K562 (cell line): ENCODE data around the gene AZU1. TPM values are rescaled to one million over a fixed set of nuclear protein-coding genes. Genes with fewer than 3 reads are reported as not detected.

Source experiments
- ATAC-seq: fragments of 200-7000 bp; cut with Tn5 transposase; 3 replicates; pipeline ENCODE4 v1.9.1; 2020; ENCODE audit warnings: moderate library complexity
- BruUV-seq: library from RNA; stranded (reverse); fragments of 400-500 nt; replicated peaks from 2 replicates; lab custom pipeline; 2021; lab: Mats Ljungman, UMichigan
- CTCF ChIA-PET: fragments of 300-600 bp; formaldehyde crosslinking; extraction: SDS; loops from one replicate; lab custom pipeline; 2021; ENCODE audit warnings: low intra/inter-chr PET ratio; lab: Yijun Ruan, JAX
- POLR2A ChIA-PET: fragments of 300-600, 350-650 bp; sonication (Branson Sonifier 250); formaldehyde crosslinking; extraction: SDS; loops from one replicate; lab custom pipeline; 2021; ENCODE audit warnings: antibody characterized with exemption, inconsistent platforms; lab: Yijun Ruan, JAX
- DNase-seq, 4 experiments: peaks; one replicate each; pipeline versions ENCODE4 v3.0.0 to v3.0.0-alpha.2; 2011 to 2018; ENCODE audit warnings: low spot score in 3 of 4, mixed read lengths in 3 of 4; ENCODE audit errors: extremely low read depth in 1 of 4
- FAIRE-seq: peaks from 2 replicates; lab custom pipeline; 2011; peaks lifted over from hg19 to GRCh38; lab: Jason Lieb, UNC
- H2AFZ ChIP-seq: 2 replicates; pipeline ENCODE4 v1.6.0; 2011; ENCODE audit warnings: low read depth, low read length, control low read depth, inconsistent platforms
- H3K27ac ChIP-seq: fragments of 200-600 bp; 3 replicates; pipeline ENCODE4 v1.8.0; 2011; ENCODE audit warnings: low read depth, mild to moderate bottlenecking, control low read depth, inconsistent platforms, low read length, moderate library complexity, mixed read lengths; ENCODE audit errors: extremely low read depth
- H3K27me3 ChIP-seq, 2 experiments: fragments of 300-600 bp in 1 of 2; 2 replicates in 1 of 2; 3 replicates in 1 of 2; pipeline versions ENCODE4 v1.6.0 to v1.8.0; 2011; ENCODE audit warnings: inconsistent platforms in 2 of 2, low read length in 2 of 2, mild to moderate bottlenecking in 1 of 2, mixed read lengths in 1 of 2, moderate library complexity in 1 of 2; ENCODE audit not compliant: control insufficient read depth in 2 of 2, insufficient read depth in 2 of 2
- H3K36me3 ChIP-seq: fragments of 300-600 bp; 3 replicates; pipeline ENCODE4 v1.8.0; 2011; ENCODE audit warnings: mild to moderate bottlenecking, low read length, inconsistent platforms; ENCODE audit not compliant: control insufficient read depth, insufficient read depth
- H3K4me1 ChIP-seq, 2 experiments: fragments of 200-600 bp in 1 of 2; replicated peaks in 1 of 2; 2 replicates in 1 of 2; 3 replicates in 1 of 2; pipeline versions ENCODE4 v1.5.1 to v1.8.0; 2011; ENCODE audit warnings: inconsistent platforms in 2 of 2, low read length in 2 of 2, mild to moderate bottlenecking in 1 of 2, mixed read lengths in 1 of 2, moderate library complexity in 1 of 2; ENCODE audit not compliant: control insufficient read depth in 2 of 2, insufficient read depth in 2 of 2
- H3K4me2 ChIP-seq: 2 replicates; pipeline ENCODE4 v1.6.1; 2011; ENCODE audit warnings: low read length, control low read depth, inconsistent platforms, mixed read lengths; ENCODE audit not compliant: insufficient read depth
- H3K4me3 ChIP-seq: fragments of 200-600 bp; sonication (generic), shearing (Covaris generic); 2 replicates; pipeline ENCODE4 v1.5.1; 2016; ENCODE audit warnings: control low read depth, inconsistent platforms
- H3K79me2 ChIP-seq: fragments of 200-600 bp; 3 replicates; pipeline ENCODE4 v1.8.0; 2011; ENCODE audit warnings: low read length, inconsistent platforms; ENCODE audit not compliant: control insufficient read depth, insufficient read depth
- H3K9ac ChIP-seq, 2 experiments: 2 replicates each; pipeline versions ENCODE4 v1.6.0 to v1.6.1; 2011; ENCODE audit warnings: low read depth in 2 of 2, low read length in 2 of 2, control low read depth in 1 of 2, inconsistent platforms in 1 of 2, mild to moderate bottlenecking in 1 of 2, mixed read lengths in 1 of 2; ENCODE audit not compliant: insufficient read depth in 1 of 2
- H3K9me1 ChIP-seq: one replicate; pipeline ENCODE4 v1.6.0; 2011; ENCODE audit warnings: inconsistent platforms, mild to moderate bottlenecking, low read length, moderate library complexity; ENCODE audit not compliant: control insufficient read depth, insufficient read depth
- H3K9me3 ChIP-seq: replicated peaks from 2 replicates; pipeline ENCODE4 v1.5.1; 2011; ENCODE audit warnings: low read depth, low read length, inconsistent platforms; ENCODE audit not compliant: control insufficient read depth, insufficient read depth
- H4K20me1 ChIP-seq: replicated peaks from 2 replicates; pipeline ENCODE4 v1.6.1; 2011; ENCODE audit warnings: low read length, inconsistent platforms, mixed read lengths; ENCODE audit not compliant: control insufficient read depth, insufficient read depth
- DPF2 ChIP-seq: fragments of 450-650 bp; IDR thresholded peaks from 2 replicates; pipeline ENCODE4 v1.6.1; 2016
- FUS ChIP-seq: fragments of 200-400 bp; formaldehyde crosslinking; optimal IDR thresholded peaks from 2 replicates; pipeline ENCODE3; 2017; ENCODE audit warnings: low read depth, low read length
- MAFF ChIP-seq: IDR thresholded peaks from 2 replicates; pipeline ENCODE4 v1.6.1; 2012; ENCODE audit warnings: low read length, improper control_type of control experiment
- MCM3 ChIP-seq: fragments of 450-650 bp; IDR thresholded peaks from 2 replicates; pipeline ENCODE4 v1.6.1; 2016
- MEIS2 ChIP-seq: fragments of 450-650 bp; IDR thresholded peaks from 2 replicates; pipeline ENCODE4 v1.6.1; 2014; ENCODE audit warnings: mild to moderate bottlenecking; ENCODE audit not compliant: partially characterized antibody
- NR3C1 ChIP-seq: sonication (generic); formaldehyde crosslinking; IDR thresholded peaks from 2 replicates; pipeline ENCODE4 v1.8.1; 2022; ENCODE audit warnings: missing genetic modification reagents
- ZNF217 ChIP-seq: sonication (generic); formaldehyde crosslinking; IDR thresholded peaks from 2 replicates; pipeline ENCODE4 v1.8.0; 2022; ENCODE audit warnings: mild to moderate bottlenecking, missing genetic modification reagents
- ZNF253 ChIP-seq: fragments of 250-450 bp; sonication (Bioruptor Pico); conservative IDR thresholded peaks from 2 replicates; pipeline ENCODE4 v1.6.1; 2021; ENCODE audit warnings: mild to moderate bottlenecking
- ZNF324 ChIP-seq: fragments of 250-450 bp; sonication (Bioruptor Pico); IDR thresholded peaks from 2 replicates; pipeline ENCODE4 v1.4.0; 2020; ENCODE audit warnings: mild to moderate bottlenecking
- ZSCAN32 ChIP-seq: fragments of 450-650 bp; formaldehyde crosslinking; IDR thresholded peaks from 2 replicates; pipeline ENCODE4 v1.4.0; 2020; ENCODE audit warnings: mild to moderate bottlenecking, moderate library complexity
- WGBS: fragments of 100-300 bp; shearing (Covaris generic); methylation state at CpG from one replicate; pipeline ENCODE4 v1.1.6; 2016; ENCODE audit warnings: low coverage, mixed read lengths; ENCODE audit not compliant: insufficient coverage; ENCODE audit errors: missing lambda C conversion rate; 5-methylcytosine and 5-hydroxymethylcytosine counted together
- in situ Hi-C: fragments of 300-500 bp; cut with MboI; formaldehyde crosslinking; loops from 4 replicates; pipeline ENCODE4 v1.15.0; 2018; ENCODE audit warnings: inconsistent platforms, mixed read lengths
- intact Hi-C: fragments of 100-400 bp; cut with micrococcal nuclease; formaldehyde crosslinking; loops from 2 replicates; pipeline ENCODE4 v1.14.2; 2022
- polyA plus RNA-seq, 8 experiments: library from polyadenylated mRNA; depleted of rRNA in 4 of 8; stranded (reverse) in 5 of 8; unstranded in 3 of 8; fragments of >200 nt; fragmentation: Nextera tagmentation in 2 of 8; fragmentation: Illumina TruSeq in 1 of 8; extraction: Ambion mirVana in 2 of 8; extraction: Trizol in 1 of 8; gene quantifications; 2 replicates each; pipeline versions ENCODE4 v1.2.1 to v1.2.3, GENCODE V29; 2011 to 2014; ENCODE audit warnings: inconsistent platforms in 1 of 8, missing spikeins in 1 of 8
- total RNA-seq, 7 experiments: library from RNA; depleted of rRNA in 6 of 7; stranded (reverse); fragments of >200 nt in 6 of 7; fragmentation: Illumina TruSeq in 2 of 7; extraction: Trizol in 2 of 7; gene quantifications; 2 replicates each; pipeline versions ENCODE4 v1.2.1 to v1.2.3, GENCODE V29; 2011 to 2021; ENCODE audit warnings: low replicate concordance in 1 of 7
- TF ChIP-seq, protein P1 (sequence below), 2 experiments: fragments of 200-800 bp in 1 of 2; sonication (Bioruptor generic) in 1 of 2; sonication (generic) in 1 of 2; formaldehyde crosslinking in 1 of 2; IDR thresholded peaks in 1 of 2; conservative IDR thresholded peaks in 1 of 2; 2 replicates each; pipeline versions ENCODE4 v1.5.0 to v1.6.1; 2016 to 2020; ENCODE audit warnings: missing compliant biosample characterization in 1 of 2, missing genetic modification characterization in 1 of 2, missing genetic modification reagents in 1 of 2
- TF ChIP-seq, protein P2 (sequence below): fragments of 450-650 bp; formaldehyde crosslinking; IDR thresholded peaks from 2 replicates; pipeline ENCODE4 v1.4.0; 2022; ENCODE audit warnings: mild to moderate bottlenecking, moderate library complexity
- TF ChIP-seq, protein P3 (sequence below): fragments of 250-450 bp; sonication (Bioruptor Pico); IDR thresholded peaks from 2 replicates; pipeline ENCODE4 v1.4.0; 2020; ENCODE audit warnings: mild to moderate bottlenecking, moderate library complexity

The AZU1 gene
- total and polyA plus RNA-seq, 9 of the 15 experiments (the other 6 are each of a cell fraction or from before 2014, with no cell fraction given), result 0.29 to 1.9 (median 0.59) TPM; not detected in 3

DNA sequence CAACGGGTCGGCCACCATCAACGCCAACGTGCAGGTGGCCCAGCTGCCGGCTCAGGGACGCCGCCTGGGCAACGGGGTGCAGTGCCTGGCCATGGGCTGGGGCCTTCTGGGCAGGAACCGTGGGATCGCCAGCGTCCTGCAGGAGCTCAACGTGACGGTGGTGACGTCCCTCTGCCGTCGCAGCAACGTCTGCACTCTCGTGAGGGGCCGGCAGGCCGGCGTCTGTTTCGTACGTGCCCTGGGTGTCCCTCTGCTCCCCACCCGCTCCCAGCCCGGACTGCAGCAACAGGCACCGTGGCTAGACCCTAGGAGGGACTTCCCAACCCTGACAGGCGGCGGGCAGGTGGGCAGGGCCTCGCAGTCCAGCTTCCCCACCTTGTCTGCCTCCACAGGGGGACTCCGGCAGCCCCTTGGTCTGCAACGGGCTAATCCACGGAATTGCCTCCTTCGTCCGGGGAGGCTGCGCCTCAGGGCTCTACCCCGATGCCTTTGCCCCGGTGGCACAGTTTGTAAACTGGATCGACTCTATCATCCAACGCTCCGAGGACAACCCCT lies 28.0 kb downstream of the AZU1 start:
- POLR2A ChIA-PET, result interaction anchor here (0.8 kb wide), 1 partner anchor 12 kb away, joined by 3 read pairs; no protein-coding TSS in a partner anchor

More for the DNA sequence above, 28.0 kb downstream of the AZU1 start:
- H3K4me1 ChIP-seq, result peaks cover 17 to 55% of the 10 kb centered on the region in 2 experiments; a peak in 4 of 5 replicates
- H3K27ac ChIP-seq, result no peak overlapping the region
- TF ChIP-seq ZSCAN32 (CRISPR knock-in tag) (no peak), MAFF (no peak), ZNF324 (CRISPR knock-in tag) (no peak), NR3C1 (no peak), FUS (no peak), ZNF217 (CRISPR knock-in tag) (no peak), MEIS2 (no peak), MCM3 (no peak), ZNF253 (CRISPR knock-in tag) (no peak), DPF2 (no peak)
- TF ChIP-seq, protein P1, sequence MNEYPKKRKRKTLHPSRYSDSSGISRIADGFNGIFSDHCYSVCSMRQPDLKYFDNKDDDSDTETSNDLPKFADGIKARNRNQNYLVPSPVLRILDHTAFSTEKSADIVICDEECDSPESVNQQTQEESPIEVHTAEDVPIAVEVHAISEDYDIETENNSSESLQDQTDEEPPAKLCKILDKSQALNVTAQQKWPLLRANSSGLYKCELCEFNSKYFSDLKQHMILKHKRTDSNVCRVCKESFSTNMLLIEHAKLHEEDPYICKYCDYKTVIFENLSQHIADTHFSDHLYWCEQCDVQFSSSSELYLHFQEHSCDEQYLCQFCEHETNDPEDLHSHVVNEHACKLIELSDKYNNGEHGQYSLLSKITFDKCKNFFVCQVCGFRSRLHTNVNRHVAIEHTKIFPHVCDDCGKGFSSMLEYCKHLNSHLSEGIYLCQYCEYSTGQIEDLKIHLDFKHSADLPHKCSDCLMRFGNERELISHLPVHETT (CRISPR knock-in tag; conservative IDR thresholded peaks at IDR 0.05 in 1 of 2, IDR thresholded peaks at IDR 0.05 in 1 of 2), result no peak
- TF ChIP-seq, protein P2, sequence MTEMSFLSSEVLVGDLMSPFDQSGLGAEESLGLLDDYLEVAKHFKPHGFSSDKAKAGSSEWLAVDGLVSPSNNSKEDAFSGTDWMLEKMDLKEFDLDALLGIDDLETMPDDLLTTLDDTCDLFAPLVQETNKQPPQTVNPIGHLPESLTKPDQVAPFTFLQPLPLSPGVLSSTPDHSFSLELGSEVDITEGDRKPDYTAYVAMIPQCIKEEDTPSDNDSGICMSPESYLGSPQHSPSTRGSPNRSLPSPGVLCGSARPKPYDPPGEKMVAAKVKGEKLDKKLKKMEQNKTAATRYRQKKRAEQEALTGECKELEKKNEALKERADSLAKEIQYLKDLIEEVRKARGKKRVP (CRISPR knock-in tag), result no peak
- TF ChIP-seq, protein P3, sequence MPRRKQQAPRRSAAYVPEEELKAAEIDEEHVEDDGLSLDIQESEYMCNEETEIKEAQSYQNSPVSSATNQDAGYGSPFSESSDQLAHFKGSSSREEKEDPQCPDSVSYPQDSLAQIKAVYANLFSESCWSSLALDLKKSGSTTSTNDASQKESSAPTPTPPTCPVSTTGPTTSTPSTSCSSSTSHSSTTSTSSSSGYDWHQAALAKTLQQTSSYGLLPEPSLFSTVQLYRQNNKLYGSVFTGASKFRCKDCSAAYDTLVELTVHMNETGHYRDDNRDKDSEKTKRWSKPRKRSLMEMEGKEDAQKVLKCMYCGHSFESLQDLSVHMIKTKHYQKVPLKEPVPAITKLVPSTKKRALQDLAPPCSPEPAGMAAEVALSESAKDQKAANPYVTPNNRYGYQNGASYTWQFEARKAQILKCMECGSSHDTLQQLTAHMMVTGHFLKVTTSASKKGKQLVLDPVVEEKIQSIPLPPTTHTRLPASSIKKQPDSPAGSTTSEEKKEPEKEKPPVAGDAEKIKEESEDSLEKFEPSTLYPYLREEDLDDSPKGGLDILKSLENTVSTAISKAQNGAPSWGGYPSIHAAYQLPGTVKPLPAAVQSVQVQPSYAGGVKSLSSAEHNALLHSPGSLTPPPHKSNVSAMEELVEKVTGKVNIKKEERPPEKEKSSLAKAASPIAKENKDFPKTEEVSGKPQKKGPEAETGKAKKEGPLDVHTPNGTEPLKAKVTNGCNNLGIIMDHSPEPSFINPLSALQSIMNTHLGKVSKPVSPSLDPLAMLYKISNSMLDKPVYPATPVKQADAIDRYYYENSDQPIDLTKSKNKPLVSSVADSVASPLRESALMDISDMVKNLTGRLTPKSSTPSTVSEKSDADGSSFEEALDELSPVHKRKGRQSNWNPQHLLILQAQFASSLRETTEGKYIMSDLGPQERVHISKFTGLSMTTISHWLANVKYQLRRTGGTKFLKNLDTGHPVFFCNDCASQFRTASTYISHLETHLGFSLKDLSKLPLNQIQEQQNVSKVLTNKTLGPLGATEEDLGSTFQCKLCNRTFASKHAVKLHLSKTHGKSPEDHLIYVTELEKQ (CRISPR knock-in tag), result no peak
- DNase-seq (no peak), ATAC-seq (no peak), FAIRE-seq (no peak)
- CTCF ChIA-PET, result no interaction called here
- H3K79me2 ChIP-seq, result peaks cover 2% of the 10 kb centered on the region
- H2AFZ ChIP-seq, result no peak overlapping the region
- WGBS, result 49% methylated on average over 17 of the region's 40 CpGs
- H3K36me3 ChIP-seq, result no peaks in the 10 kb centered on the region
- in situ Hi-C loops (loop anchor here (5.0 kb wide), 1 partner anchor 88 kb away; no protein-coding TSS in a partner anchor), intact Hi-C loops (no loop called here)
- H3K27me3 ChIP-seq, result no peaks in the 10 kb centered on the region
- no peak overlapping the region for H3K4me2 ChIP-seq
- no peak overlapping the region for H3K4me3 ChIP-seq
- no peaks in the 10 kb centered on the region for H4K20me1 ChIP-seq
- no peaks in the 10 kb centered on the region for H3K9me3 ChIP-seq
- H3K9ac ChIP-seq, result peak overlapping the region in 1 of 2 experiments; percentile 79; a peak in 2 of 4 replicates
- no peaks in the 10 kb centered on the region for H3K9me1 ChIP-seq
- no TSS peak for BruUV-seq
